HepG2 (cell line): ENCODE data around the gene AEN. TPM values are rescaled to one million over a fixed set of nuclear protein-coding genes. Genes with fewer than 3 reads are reported as not detected.
A peak's percentile ranks its signal among the peaks of the same experiment; 100 is the strongest.

ENCODE experiments used
- ADNP ChIP-seq: sonication (generic); formaldehyde crosslinking; IDR thresholded peaks from 2 replicates; pipeline ENCODE4 v1.4.0; 2020; ENCODE audit warnings: missing genetic modification reagents
- ESRRA ChIP-seq: sonication (generic); formaldehyde crosslinking; IDR thresholded peaks from 2 replicates; pipeline ENCODE4 v1.5.1; 2020; ENCODE audit warnings: mild to moderate bottlenecking, low read depth, missing genetic modification reagents
- FOXM1 ChIP-seq: sonication (generic); formaldehyde crosslinking; IDR thresholded peaks from 2 replicates; pipeline ENCODE4 v1.5.0; 2020; ENCODE audit warnings: missing genetic modification reagents
- NPAS2 ChIP-seq: sonication (generic); formaldehyde crosslinking; IDR thresholded peaks from 2 replicates; pipeline ENCODE4 v1.8.0; 2022; ENCODE audit warnings: mild to moderate bottlenecking, missing genetic modification reagents, borderline replicate concordance
- POLR2AphosphoS5 ChIP-seq: IDR thresholded peaks from 2 replicates; pipeline ENCODE4 v1.6.1; 2012; ENCODE audit warnings: low read depth, low read length
- PRPF4 ChIP-seq: fragments of 200-400 bp; formaldehyde crosslinking; IDR thresholded peaks from 2 replicates; pipeline ENCODE4 v1.6.1; 2016; ENCODE audit warnings: low read length, low read depth; ENCODE audit not compliant: poor library complexity, severe bottlenecking
- RCOR2 ChIP-seq: IDR thresholded peaks from 2 replicates; pipeline ENCODE4 v1.6.1; 2016; ENCODE audit warnings: missing biosample characterization, missing genetic modification reagents
- ZFP90 ChIP-seq: sonication (generic); formaldehyde crosslinking; IDR thresholded peaks from 2 replicates; pipeline ENCODE4 v1.8.0; 2022; ENCODE audit warnings: missing genetic modification reagents, mild to moderate bottlenecking, inconsistent platforms, borderline replicate concordance
- ZNF136 ChIP-seq: sonication (generic); formaldehyde crosslinking; IDR thresholded peaks from 2 replicates; pipeline ENCODE4 v1.8.1; 2022; ENCODE audit warnings: low read depth, mild to moderate bottlenecking, moderate library complexity, missing genetic modification reagents
- ZSCAN31 ChIP-seq: sonication (generic); formaldehyde crosslinking; IDR thresholded peaks from 2 replicates; pipeline ENCODE4 v1.5.0; 2020; ENCODE audit warnings: low read depth, mild to moderate bottlenecking, missing genetic modification reagents
- polyA plus RNA-seq, 8 experiments: library from polyadenylated mRNA; depleted of rRNA in 3 of 8; stranded (reverse) in 7 of 8; unstranded in 1 of 8; fragments of >200 nt; fragmentation: Illumina TruSeq in 4 of 8; extraction: Trizol in 4 of 8; gene quantifications; 2 replicates each; pipeline versions ENCODE4 v1.2.1 to v1.2.3, GENCODE V29; 2011 to 2016; ENCODE audit warnings: low read depth in 4 of 8, missing spikeins in 1 of 8, mixed read lengths in 1 of 8; ENCODE audit not compliant: insufficient read depth in 1 of 8
- total RNA-seq, 5 experiments: library from RNA; depleted of rRNA; stranded (reverse); fragments of >200 nt; fragmentation: Illumina TruSeq; extraction: Trizol; gene quantifications; 2 replicates each; pipeline ENCODE4 v1.2.3, GENCODE V29; 2016; ENCODE audit warnings: low read depth in 1 of 5
- TF ChIP-seq, protein P1 (sequence below): sonication (generic); formaldehyde crosslinking; IDR thresholded peaks from 2 replicates; pipeline ENCODE4 v1.5.0; 2020; ENCODE audit warnings: mild to moderate bottlenecking, missing genetic modification reagents
- TF ChIP-seq, protein P2 (sequence below): sonication (generic); formaldehyde crosslinking; conservative IDR thresholded peaks from 2 replicates; pipeline ENCODE4 v1.8.0; 2022; ENCODE audit warnings: missing genetic modification reagents
- TF ChIP-seq, protein P3 (sequence below): sonication (generic); formaldehyde crosslinking; IDR thresholded peaks from 2 replicates; pipeline ENCODE4 v1.4.0; 2020; ENCODE audit warnings: missing genetic modification reagents

AEN gene
- total and polyA plus RNA-seq, 2 of the 13 experiments (the other 11 are each of a cell fraction or from before 2014, with no cell fraction given), result 51.3 to 118 TPM

DNA sequence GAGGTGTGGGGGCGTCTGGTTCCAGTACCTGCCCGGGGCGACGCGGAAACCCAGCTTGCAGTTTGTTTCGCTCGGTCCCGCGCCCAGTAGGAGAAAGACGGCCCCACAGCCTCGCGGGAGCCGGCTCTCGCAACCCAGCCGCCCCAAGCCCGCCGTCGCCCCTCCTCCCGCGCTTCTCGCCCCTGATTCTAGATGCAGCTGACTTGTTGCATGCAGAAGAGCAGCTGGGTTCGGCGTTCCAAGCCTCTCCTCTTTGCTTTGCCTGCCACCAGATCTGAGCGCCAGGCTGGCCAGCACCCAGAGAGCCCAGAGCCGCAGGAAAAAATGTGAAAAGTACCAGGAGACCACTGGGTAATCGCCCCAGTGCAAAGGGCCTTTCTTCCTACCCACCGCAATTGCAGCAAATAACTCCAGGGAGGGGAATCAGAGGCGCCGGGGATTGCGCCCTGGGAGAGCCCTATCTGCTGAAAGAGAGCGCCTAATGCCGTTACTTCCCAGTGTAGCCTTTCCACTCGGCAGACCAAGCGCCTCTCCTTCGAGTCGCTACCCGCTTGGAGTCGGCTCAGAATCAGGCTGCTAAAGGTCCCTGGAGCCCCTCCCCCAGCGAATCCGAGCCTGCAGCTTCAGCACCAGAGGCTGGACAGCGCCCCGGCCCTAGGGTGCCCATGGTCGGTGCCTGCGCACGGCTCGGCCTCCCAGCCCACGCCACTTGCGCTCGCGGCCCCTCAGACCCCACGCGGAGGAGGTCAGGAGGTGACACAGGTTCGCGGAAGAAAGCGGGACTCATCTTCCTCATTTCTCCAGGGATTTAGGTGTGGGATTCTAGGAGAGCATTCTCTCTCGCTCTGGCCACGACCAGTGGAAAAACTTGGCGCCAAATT, 15.7 kb upstream of the AEN start (continued):
- TF ChIP-seq, protein P1, sequence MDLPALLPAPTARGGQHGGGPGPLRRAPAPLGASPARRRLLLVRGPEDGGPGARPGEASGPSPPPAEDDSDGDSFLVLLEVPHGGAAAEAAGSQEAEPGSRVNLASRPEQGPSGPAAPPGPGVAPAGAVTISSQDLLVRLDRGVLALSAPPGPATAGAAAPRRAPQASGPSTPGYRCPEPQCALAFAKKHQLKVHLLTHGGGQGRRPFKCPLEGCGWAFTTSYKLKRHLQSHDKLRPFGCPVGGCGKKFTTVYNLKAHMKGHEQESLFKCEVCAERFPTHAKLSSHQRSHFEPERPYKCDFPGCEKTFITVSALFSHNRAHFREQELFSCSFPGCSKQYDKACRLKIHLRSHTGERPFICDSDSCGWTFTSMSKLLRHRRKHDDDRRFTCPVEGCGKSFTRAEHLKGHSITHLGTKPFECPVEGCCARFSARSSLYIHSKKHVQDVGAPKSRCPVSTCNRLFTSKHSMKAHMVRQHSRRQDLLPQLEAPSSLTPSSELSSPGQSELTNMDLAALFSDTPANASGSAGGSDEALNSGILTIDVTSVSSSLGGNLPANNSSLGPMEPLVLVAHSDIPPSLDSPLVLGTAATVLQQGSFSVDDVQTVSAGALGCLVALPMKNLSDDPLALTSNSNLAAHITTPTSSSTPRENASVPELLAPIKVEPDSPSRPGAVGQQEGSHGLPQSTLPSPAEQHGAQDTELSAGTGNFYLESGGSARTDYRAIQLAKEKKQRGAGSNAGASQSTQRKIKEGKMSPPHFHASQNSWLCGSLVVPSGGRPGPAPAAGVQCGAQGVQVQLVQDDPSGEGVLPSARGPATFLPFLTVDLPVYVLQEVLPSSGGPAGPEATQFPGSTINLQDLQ (CRISPR knock-in tag), result no peak
- TF ChIP-seq, protein P2, sequence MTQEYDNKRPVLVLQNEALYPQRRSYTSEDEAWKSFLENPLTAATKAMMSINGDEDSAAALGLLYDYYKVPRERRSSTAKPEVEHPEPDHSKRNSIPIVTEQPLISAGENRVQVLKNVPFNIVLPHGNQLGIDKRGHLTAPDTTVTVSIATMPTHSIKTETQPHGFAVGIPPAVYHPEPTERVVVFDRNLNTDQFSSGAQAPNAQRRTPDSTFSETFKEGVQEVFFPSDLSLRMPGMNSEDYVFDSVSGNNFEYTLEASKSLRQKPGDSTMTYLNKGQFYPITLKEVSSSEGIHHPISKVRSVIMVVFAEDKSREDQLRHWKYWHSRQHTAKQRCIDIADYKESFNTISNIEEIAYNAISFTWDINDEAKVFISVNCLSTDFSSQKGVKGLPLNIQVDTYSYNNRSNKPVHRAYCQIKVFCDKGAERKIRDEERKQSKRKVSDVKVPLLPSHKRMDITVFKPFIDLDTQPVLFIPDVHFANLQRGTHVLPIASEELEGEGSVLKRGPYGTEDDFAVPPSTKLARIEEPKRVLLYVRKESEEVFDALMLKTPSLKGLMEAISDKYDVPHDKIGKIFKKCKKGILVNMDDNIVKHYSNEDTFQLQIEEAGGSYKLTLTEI, result no peak
- TF ChIP-seq POLR2AphosphoS5 (no peak), ESRRA (CRISPR knock-in tag) (no peak), FOXM1 (CRISPR knock-in tag) (no peak), NPAS2 (no peak), ADNP (CRISPR knock-in tag) (no peak), ZFP90 (CRISPR knock-in tag) (no peak), ZSCAN31 (CRISPR knock-in tag) (no peak), ZNF136 (CRISPR knock-in tag) (no peak), PRPF4 (no peak), RCOR2 (CRISPR knock-in tag) (no peak)
- TF ChIP-seq, protein P3, sequence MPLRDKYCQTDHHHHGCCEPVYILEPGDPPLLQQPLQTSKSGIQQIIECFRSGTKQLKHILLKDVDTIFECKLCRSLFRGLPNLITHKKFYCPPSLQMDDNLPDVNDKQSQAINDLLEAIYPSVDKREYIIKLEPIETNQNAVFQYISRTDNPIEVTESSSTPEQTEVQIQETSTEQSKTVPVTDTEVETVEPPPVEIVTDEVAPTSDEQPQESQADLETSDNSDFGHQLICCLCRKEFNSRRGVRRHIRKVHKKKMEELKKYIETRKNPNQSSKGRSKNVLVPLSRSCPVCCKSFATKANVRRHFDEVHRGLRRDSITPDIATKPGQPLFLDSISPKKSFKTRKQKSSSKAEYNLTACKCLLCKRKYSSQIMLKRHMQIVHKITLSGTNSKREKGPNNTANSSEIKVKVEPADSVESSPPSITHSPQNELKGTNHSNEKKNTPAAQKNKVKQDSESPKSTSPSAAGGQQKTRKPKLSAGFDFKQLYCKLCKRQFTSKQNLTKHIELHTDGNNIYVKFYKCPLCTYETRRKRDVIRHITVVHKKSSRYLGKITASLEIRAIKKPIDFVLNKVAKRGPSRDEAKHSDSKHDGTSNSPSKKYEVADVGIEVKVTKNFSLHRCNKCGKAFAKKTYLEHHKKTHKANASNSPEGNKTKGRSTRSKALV (CRISPR knock-in tag), result 0 out of 2 replicates have a peak, but pooled peaks have one; percentile 44
